A673 (cell line): Measurements from ENCODE around the gene NEB. TPM values are rescaled to one million over a fixed set of nuclear protein-coding genes. Genes with fewer than 3 reads are reported as not detected.
"Not testable (repeated sequence)": the region's sequence is repeated elsewhere in the genome, so short reads cannot be mapped to it uniquely, and the experiment has no call there.

Experiments
- BruUV-seq: library from RNA; stranded (reverse); fragments of 400-500 nt; replicated peaks from 2 replicates; lab custom pipeline; 2021; lab: Mats Ljungman, UMichigan
- CTCF ChIA-PET: fragments of 300-600 bp; sonication (Branson Sonifier 250); formaldehyde crosslinking; loops from one replicate; lab custom pipeline; 2022; ENCODE audit warnings: antibody characterized with exemption; lab: Charles Lee
- POLR2A ChIA-PET: fragments of 300-600 bp; sonication (Branson Sonifier 250); formaldehyde crosslinking; loops from one replicate; lab custom pipeline; 2022; ENCODE audit warnings: antibody characterized with exemption; ENCODE audit not compliant: low non-redundant PET; lab: Charles Lee
- DNase-seq: peaks from one replicate; pipeline ENCODE4 v3.0.0-alpha.2; 2015; ENCODE audit warnings: low spot score
- H3K27ac ChIP-seq: fragments of 200-600 bp; sonication (generic); 2 replicates; pipeline ENCODE4 v1.5.1; 2016; ENCODE audit warnings: mixed run types, low read depth, mild to moderate bottlenecking, mixed read lengths, antibody characterized with exemption, low read length; ENCODE audit not compliant: poor library complexity, severe bottlenecking
- H3K27me3 ChIP-seq: fragments of 200-600 bp; sonication (generic); replicated peaks from 2 replicates; pipeline ENCODE4 v1.6.1; 2017; ENCODE audit warnings: mixed run types, low read depth, mild to moderate bottlenecking, mixed read lengths, antibody characterized with exemption, low read length; ENCODE audit not compliant: insufficient read depth, poor library complexity
- H3K36me3 ChIP-seq: fragments of 200-600 bp; sonication (generic); 2 replicates; pipeline ENCODE4 v1.6.1; 2016; ENCODE audit warnings: mixed run types, mild to moderate bottlenecking, mixed read lengths, antibody characterized with exemption, low read length; ENCODE audit not compliant: insufficient read depth, poor library complexity, severe bottlenecking
- H3K4me1 ChIP-seq: fragments of 200-600 bp; sonication (generic); 2 replicates; pipeline ENCODE4 v1.6.1; 2017; ENCODE audit warnings: mixed run types, mild to moderate bottlenecking, mixed read lengths, antibody characterized with exemption, low read length; ENCODE audit not compliant: insufficient read depth, poor library complexity, severe bottlenecking
- H3K4me3 ChIP-seq: fragments of 200-600 bp; sonication (generic); 2 replicates; pipeline ENCODE4 v1.5.1; 2016; ENCODE audit warnings: low read depth, mixed run types, mild to moderate bottlenecking, mixed read lengths, low read length; ENCODE audit not compliant: poor library complexity, severe bottlenecking
- H3K9me3 ChIP-seq: fragments of 200-600 bp; sonication (generic); 2 replicates; pipeline ENCODE4 v1.6.1; 2016; ENCODE audit warnings: mixed run types, low read depth, mild to moderate bottlenecking, mixed read lengths, antibody characterized with exemption, low read length; ENCODE audit not compliant: poor library complexity, severe bottlenecking
- EZH2 ChIP-seq: fragments of 200-600 bp; sonication (generic); IDR thresholded peaks from 2 replicates; pipeline ENCODE4 v1.6.1; 2017; ENCODE audit warnings: borderline replicate concordance, low read depth, mild to moderate bottlenecking, mixed read lengths, antibody characterized with exemption, low read length; ENCODE audit not compliant: poor library complexity, severe bottlenecking
- intact Hi-C: fragments of 100-400 bp; cut with micrococcal nuclease; formaldehyde crosslinking; loops from one replicate; pipeline ENCODE4 v1.10.0; 2022; ENCODE audit not compliant: unreplicated experiment
- total RNA-seq: library from RNA; stranded (reverse); gene quantifications from 2 replicates; pipeline ENCODE4 v1.2.3, GENCODE V29; 2021
- TF ChIP-seq, protein P1 (sequence below): fragments of 300-800, 200-600 bp; sonication (generic); conservative IDR thresholded peaks from 2 replicates; pipeline ENCODE4 v1.5.1; 2017; ENCODE audit warnings: low read depth, mild to moderate bottlenecking, antibody characterized with exemption, low read length, moderate library complexity, mixed read lengths

NEB gene
- total RNA-seq, 1 experiment from 2014 or later, result 7.0 TPM

DNA sequence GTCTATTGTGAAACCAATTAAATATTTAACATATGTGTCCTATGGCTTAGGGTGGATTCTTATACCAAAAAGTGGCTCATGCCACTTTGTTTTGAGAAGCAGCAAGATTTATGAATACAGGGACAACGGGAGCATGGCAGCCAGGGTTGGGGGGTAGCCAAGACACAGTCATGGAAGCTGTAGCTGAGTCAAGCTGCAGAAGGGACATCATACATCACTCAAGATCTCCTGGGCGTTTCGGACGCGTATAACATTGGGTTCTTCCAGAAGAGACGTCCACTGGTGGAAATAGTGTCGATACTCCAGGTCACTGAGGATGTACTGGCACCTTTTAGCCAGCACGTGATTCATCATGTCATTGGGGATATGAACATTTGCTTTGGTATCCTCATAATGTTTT lies 171.9 kb downstream of the NEB start:
- no peak for DNase-seq
- no peaks in the 10 kb centered on the region for H3K36me3 ChIP-seq
- no peak overlapping the region for H3K27ac ChIP-seq
- BruUV-seq, result no TSS peak
- H3K27me3 ChIP-seq, result no peaks in the 10 kb centered on the region
- no peaks in the 10 kb centered on the region for H3K4me1 ChIP-seq
- intact Hi-C loops, result no loop called here
- no peak overlapping the region for H3K4me3 ChIP-seq
- ChIA-PET POLR2A (no interaction called here), CTCF (no interaction called here)
- TF ChIP-seq EZH2, result no peak
- H3K9me3 ChIP-seq, result no peaks in the 10 kb centered on the region

DNA sequence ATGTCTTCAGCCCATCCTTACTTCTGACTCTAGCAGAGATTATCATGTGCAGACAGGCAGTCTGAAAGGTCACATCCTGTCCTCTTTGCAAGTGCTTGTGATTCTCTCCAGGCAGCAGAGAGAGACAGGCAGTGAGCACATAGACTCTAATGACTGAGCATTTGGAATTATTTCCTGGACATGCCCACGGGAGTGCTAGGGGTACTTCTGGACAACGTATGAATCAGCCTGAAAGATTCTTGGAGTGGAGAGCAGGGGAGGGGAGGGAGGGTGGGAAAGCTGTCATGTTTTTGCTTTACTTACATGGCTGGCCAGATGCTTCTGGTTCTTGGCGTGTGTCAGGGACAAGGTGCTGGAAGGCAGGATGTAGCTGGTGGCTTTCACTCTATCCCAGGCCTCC lies 174.0 kb downstream of the NEB start:
- DNase-seq, result peak; percentile 7
- Histone ChIP-seq H3K4me1 (no peaks in the 10 kb centered on the region), H3K9me3 (no peaks in the 10 kb centered on the region), H3K27me3 (no peaks in the 10 kb centered on the region), H3K27ac (no peak overlapping the region), H3K4me3 (no peak overlapping the region), H3K36me3 (no peaks in the 10 kb centered on the region)
- CTCF ChIA-PET, result no interaction called here
- no TSS peak for BruUV-seq
- intact Hi-C loops, result no loop called here
- POLR2A ChIA-PET, result no interaction called here
- TF ChIP-seq, protein P1, sequence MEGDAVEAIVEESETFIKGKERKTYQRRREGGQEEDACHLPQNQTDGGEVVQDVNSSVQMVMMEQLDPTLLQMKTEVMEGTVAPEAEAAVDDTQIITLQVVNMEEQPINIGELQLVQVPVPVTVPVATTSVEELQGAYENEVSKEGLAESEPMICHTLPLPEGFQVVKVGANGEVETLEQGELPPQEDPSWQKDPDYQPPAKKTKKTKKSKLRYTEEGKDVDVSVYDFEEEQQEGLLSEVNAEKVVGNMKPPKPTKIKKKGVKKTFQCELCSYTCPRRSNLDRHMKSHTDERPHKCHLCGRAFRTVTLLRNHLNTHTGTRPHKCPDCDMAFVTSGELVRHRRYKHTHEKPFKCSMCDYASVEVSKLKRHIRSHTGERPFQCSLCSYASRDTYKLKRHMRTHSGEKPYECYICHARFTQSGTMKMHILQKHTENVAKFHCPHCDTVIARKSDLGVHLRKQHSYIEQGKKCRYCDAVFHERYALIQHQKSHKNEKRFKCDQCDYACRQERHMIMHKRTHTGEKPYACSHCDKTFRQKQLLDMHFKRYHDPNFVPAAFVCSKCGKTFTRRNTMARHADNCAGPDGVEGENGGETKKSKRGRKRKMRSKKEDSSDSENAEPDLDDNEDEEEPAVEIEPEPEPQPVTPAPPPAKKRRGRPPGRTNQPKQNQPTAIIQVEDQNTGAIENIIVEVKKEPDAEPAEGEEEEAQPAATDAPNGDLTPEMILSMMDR, result no peak
- no peak for TF ChIP-seq EZH2

DNA sequence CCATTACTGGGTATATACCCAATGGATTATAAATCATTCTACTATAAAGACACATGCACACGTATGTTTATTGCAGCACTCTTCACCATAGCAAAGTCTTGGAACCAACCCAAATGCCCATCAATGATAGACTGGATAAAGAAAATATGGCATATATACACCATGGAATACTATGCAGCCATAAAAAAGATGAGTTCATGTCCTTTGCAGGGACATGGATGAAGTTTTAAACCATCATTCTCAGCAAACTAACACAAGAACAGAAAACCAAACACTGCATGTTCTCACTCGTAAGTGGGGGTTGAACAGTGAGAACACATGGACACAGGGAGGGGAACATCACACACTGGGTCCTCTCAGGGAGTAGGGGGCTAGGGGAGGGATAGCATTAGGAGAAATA lies 174.8 kb downstream of the NEB start:
- CTCF ChIA-PET, H3K4me1 ChIP-seq, intact Hi-C loops, H3K27me3 ChIP-seq, POLR2A ChIA-PET, BruUV-seq, H3K9me3 ChIP-seq, DNase-seq, H3K4me3 ChIP-seq, H3K36me3 ChIP-seq, H3K27ac ChIP-seq: not testable (repeated sequence)

DNA sequence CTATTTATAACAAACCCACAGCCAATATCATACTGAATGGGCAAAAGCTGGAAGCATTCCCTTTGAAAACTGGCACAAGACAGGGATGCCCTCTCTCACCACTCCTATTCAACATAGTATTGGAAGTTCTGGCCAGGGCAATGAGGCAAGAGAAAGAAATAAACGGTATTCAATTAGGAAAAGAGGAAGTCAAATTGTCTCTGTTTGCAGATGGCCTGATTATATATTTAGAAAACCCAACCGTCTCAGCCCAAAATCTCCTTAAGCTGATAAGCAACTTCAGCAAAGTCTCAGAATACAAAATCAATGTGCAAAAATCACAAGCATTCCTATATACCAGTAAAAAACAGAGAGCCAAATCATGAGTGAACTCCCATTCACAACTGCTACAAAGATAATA lies 176.4 kb downstream of the NEB start:
- intact Hi-C loops, BruUV-seq, POLR2A ChIA-PET, CTCF ChIA-PET, DNase-seq, H3K36me3 ChIP-seq, H3K27me3 ChIP-seq, H3K9me3 ChIP-seq, H3K27ac ChIP-seq, H3K4me1 ChIP-seq, H3K4me3 ChIP-seq: not testable (repeated sequence)

DNA sequence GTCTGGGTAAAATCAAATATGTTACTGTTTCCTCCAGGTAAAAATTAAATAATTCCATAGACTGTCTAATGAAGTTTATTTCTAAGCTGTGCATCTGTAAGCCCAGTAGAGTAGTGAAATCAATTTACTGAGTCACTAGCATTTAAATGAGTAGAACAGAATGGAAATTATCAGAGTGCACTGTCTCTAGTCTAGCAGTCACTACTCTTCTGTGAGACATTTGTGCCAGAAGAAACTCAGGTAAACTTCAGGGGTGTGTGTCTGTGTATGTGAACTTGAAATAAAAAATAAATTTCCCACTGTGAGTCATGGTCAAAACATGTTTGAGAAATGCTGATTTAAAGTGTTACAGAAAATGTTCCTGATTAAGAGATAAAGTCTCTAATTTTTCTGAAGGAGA lies 178.2 kb downstream of the NEB start:
- Histone ChIP-seq H3K27ac (no peak overlapping the region), H3K4me1 (no peaks in the 10 kb centered on the region), H3K4me3 (no peak overlapping the region), H3K27me3 (no peaks in the 10 kb centered on the region), H3K36me3 (no peaks in the 10 kb centered on the region), H3K9me3 (no peaks in the 10 kb centered on the region)
- DNase-seq, result no peak
- ChIA-PET CTCF (no interaction called here), POLR2A (no interaction called here)
- BruUV-seq, result no TSS peak
- TF ChIP-seq, protein P1, result no peak
- TF ChIP-seq EZH2, result no peak
- intact Hi-C loops, result no loop called here
